KMS-11 (cell line): Measurements from ENCODE around the gene DISP3.

ENCODE experiments used
- H2AFZ ChIP-seq: fragments of 200-600 bp; sonication (generic); 2 replicates; pipeline ENCODE4 v1.6.1; 2016; ENCODE audit warnings: antibody characterized with exemption, mixed run types, low read depth
- H3K27ac ChIP-seq: fragments of 200-600 bp; sonication (generic); 2 replicates; pipeline ENCODE4 v1.6.1; 2016; ENCODE audit warnings: mild to moderate bottlenecking, mixed run types
- H3K27me3 ChIP-seq: fragments of 200-600 bp; sonication (generic); 2 replicates; pipeline ENCODE4 v1.6.1; 2017; ENCODE audit warnings: mild to moderate bottlenecking, low read depth, mixed run types, moderate library complexity; ENCODE audit not compliant: insufficient read depth
- H3K36me3 ChIP-seq: fragments of 200-600 bp; sonication (generic); 2 replicates; pipeline ENCODE4 v1.6.1; 2017; ENCODE audit warnings: mild to moderate bottlenecking, mixed run types; ENCODE audit not compliant: insufficient read depth
- H3K4me1 ChIP-seq: fragments of 200-600 bp; sonication (generic); 2 replicates; pipeline ENCODE4 v1.6.1; 2016; ENCODE audit warnings: mild to moderate bottlenecking, low read depth, mixed run types; ENCODE audit not compliant: poor library complexity, severe bottlenecking
- H3K4me2 ChIP-seq: fragments of 200-600 bp; sonication (generic); 2 replicates; pipeline ENCODE4 v1.7.0; 2016; ENCODE audit warnings: mild to moderate bottlenecking, mixed run types
- H3K4me3 ChIP-seq: fragments of 200-600 bp; sonication (generic); IDR thresholded peaks from 2 replicates; pipeline ENCODE4 v1.6.1; 2017; ENCODE audit warnings: low read depth, low read length, mixed read lengths; ENCODE audit not compliant: insufficient read depth
- H3K79me2 ChIP-seq: fragments of 200-600 bp; sonication (generic); 2 replicates; pipeline ENCODE4 v1.6.1; 2016; ENCODE audit warnings: low read depth, mixed run types; ENCODE audit not compliant: insufficient read depth
- H3K9ac ChIP-seq: fragments of 200-600 bp; sonication (generic); 2 replicates; pipeline ENCODE4 v1.6.1; 2016; ENCODE audit warnings: mild to moderate bottlenecking, mixed run types
- H4K20me1 ChIP-seq: fragments of 200-600 bp; sonication (generic); 2 replicates; pipeline ENCODE4 v1.6.1; 2016; ENCODE audit warnings: mild to moderate bottlenecking, mixed run types; ENCODE audit not compliant: insufficient read depth
- TF ChIP-seq, protein P1 (sequence below): fragments of 200-600 bp; sonication (generic); conservative IDR thresholded peaks from 2 replicates; pipeline ENCODE4 v1.6.1; 2017; ENCODE audit warnings: low read depth, mild to moderate bottlenecking, antibody characterized with exemption, low read length, moderate library complexity, mixed read lengths

Gene DISP3

DNA sequence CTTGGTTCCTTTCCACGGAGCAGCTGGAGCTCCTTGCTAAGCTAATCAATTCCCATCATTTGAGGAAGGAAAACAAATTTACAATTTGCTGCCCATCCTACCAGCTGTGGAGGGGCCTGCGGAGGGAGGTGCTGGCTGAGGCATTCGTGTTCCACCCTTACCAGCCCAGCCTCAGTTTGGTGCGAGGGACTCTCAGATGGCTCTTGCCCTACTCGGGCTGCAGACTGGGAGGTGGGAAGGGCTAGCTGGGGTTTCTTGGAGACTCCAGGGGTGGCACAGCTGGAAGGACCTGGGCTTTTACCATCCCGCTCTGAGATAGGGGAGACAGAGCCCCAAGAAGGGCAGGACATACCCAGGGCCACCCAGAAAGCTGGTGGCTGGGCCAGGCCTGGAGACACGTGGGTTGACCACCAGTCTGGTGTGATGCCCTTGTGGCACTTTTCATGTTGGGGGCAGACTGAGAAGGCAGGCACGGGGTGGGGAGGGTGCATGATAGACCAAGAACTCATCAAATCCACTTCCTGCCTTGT, 17.7 kb downstream of the DISP3 start:
- Histone ChIP-seq H3K27me3 (no peaks in the 10 kb centered on the region), H2AFZ (no peak overlapping the region), H3K4me1 (no peaks in the 10 kb centered on the region), H3K27ac (no peak overlapping the region), H3K4me3 (no peak overlapping the region), H3K9ac (no peak overlapping the region), H3K36me3 (no peaks in the 10 kb centered on the region), H4K20me1 (no peaks in the 10 kb centered on the region), H3K4me2 (no peak overlapping the region), H3K79me2 (no peaks in the 10 kb centered on the region)
- TF ChIP-seq, protein P1, sequence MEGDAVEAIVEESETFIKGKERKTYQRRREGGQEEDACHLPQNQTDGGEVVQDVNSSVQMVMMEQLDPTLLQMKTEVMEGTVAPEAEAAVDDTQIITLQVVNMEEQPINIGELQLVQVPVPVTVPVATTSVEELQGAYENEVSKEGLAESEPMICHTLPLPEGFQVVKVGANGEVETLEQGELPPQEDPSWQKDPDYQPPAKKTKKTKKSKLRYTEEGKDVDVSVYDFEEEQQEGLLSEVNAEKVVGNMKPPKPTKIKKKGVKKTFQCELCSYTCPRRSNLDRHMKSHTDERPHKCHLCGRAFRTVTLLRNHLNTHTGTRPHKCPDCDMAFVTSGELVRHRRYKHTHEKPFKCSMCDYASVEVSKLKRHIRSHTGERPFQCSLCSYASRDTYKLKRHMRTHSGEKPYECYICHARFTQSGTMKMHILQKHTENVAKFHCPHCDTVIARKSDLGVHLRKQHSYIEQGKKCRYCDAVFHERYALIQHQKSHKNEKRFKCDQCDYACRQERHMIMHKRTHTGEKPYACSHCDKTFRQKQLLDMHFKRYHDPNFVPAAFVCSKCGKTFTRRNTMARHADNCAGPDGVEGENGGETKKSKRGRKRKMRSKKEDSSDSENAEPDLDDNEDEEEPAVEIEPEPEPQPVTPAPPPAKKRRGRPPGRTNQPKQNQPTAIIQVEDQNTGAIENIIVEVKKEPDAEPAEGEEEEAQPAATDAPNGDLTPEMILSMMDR: no peak

DNA sequence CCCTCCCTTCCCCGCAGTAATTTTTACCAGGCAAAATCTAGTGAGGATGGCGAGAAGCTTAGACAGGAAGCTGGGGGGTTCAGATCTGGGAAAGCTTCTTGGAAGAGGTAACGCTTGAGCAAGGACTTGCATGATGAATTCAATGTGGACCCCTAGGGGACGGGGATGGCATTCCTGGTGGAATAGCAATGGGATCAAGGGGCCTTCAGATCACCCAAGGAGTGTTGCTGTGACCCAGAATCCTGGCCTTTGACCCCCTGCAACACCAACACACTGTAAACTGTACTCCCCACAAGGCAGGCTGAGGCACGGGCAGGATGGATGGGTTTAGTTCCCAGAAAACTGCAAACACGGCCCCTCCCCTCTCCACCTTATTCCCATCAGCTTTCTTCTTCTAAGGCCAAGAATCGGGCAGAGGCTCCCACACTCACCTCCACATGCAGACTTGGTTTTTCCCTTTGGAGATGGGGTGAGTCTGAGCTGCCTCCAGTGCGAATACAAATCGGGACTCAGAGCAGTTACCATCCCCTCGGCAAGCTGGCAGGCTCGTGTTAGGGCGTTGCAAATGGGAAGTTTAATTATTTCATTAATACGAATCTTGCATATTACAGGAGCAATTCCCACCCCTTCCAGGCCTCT, 20.1 kb downstream of the DISP3 start:
- Histone ChIP-seq H3K4me2 (no peak overlapping the region), H3K9ac (no peak overlapping the region)
- TF ChIP-seq, protein P1: no peak

DNA sequence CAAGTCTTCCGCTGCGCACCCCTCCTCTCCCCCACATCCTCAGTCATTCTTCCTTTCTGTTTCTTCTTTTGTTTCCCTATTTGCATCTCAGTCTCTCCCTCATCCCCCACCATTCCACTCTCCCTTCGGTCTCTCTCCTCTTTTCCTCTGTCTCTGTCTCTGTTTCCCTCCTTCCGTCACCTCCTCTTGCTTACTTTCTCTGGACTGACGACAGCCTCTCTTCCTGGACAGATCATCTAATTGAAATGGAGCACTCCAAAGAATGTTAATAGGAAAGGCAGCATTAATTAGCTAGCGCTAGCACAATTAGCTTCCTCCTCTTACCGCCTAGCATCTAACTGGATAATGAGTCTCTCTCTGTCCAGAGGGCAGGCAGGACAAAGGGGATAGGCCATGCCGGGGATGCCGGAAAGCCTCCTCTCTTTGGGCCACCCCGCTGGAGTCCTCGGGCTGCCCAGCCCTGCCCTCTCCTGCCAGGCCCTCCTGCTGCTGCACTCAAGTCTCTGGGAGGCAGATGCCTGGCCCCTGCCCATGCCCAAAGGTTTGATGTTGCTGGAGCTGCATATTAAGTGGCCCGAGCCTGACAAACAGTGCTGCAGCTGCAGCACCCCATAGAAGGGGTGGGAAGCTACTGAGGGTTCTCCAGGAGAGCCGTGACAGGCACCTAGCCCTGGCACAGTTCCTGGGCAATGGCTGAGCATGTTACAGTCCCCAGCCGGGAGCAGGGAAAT, 20.8 kb downstream of the DISP3 start:
- Histone ChIP-seq H4K20me1 (no peaks in the 10 kb centered on the region), H3K36me3 (no peaks in the 10 kb centered on the region), H3K27me3 (no peaks in the 10 kb centered on the region), H3K4me2 (no peak overlapping the region), H3K79me2 (no peaks in the 10 kb centered on the region), H2AFZ (no peak overlapping the region), H3K27ac (no peak overlapping the region), H3K4me3 (no peak overlapping the region), H3K4me1 (no peaks in the 10 kb centered on the region), H3K9ac (no peak overlapping the region)
- TF ChIP-seq, protein P1: no peak

More for the DNA sequence above, 20.1 kb downstream of the DISP3 start:
- no peaks in the 10 kb centered on the region for H3K36me3 ChIP-seq
- H4K20me1 ChIP-seq: no peaks in the 10 kb centered on the region
- H3K4me3 ChIP-seq: no peak overlapping the region
- H3K4me1 ChIP-seq: no peaks in the 10 kb centered on the region
- no peaks in the 10 kb centered on the region for H3K27me3 ChIP-seq
- no peaks in the 10 kb centered on the region for H3K79me2 ChIP-seq
- H2AFZ ChIP-seq: no peak overlapping the region
- H3K27ac ChIP-seq: no peak overlapping the region

- Histone ChIP-seq H3K79me2 (no peaks in the 10 kb centered on the region), H4K20me1 (no peaks in the 10 kb centered on the region), H3K4me1 (no peaks in the 10 kb centered on the region), H3K9ac (no peak overlapping the region), H3K4me3 (no peak overlapping the region), H3K4me2 (no peak overlapping the region), H2AFZ (no peak overlapping the region), H3K27ac (no peak overlapping the region), H3K36me3 (no peaks in the 10 kb centered on the region), H3K27me3 (no peaks in the 10 kb centered on the region)
- TF ChIP-seq, protein P1: no peak
These were observed 21.9 kb downstream of the DISP3 start for GRCh38 chr1:11500881-11501280.
